HCT116 (cell line): ENCODE results near the gene R3HDM1. TPM values are rescaled to one million over a fixed set of nuclear protein-coding genes. Genes with fewer than 3 reads are reported as not detected.

Experiments used
- ATAC-seq: fragments of 200-7000 bp; cut with Tn5 transposase; 2 replicates; pipeline ENCODE4 v1.9.1; 2020; ENCODE audit warnings: mild to moderate bottlenecking, moderate library complexity
- BruUV-seq: library from RNA; stranded (reverse); fragments of 400-500 nt; replicated peaks from 2 replicates; lab custom pipeline; 2021; lab: Mats Ljungman, UMichigan
- CTCF ChIA-PET: fragments of 300-600 bp; sonication (Branson Sonifier 250); formaldehyde crosslinking; loops from one replicate; lab custom pipeline; 2021; ENCODE audit warnings: antibody characterized with exemption; lab: Charles Lee
- POLR2A ChIA-PET: fragments of 300-600, 350-600 bp; sonication (Branson Sonifier 250); formaldehyde crosslinking; loops from one replicate; lab custom pipeline; 2021; ENCODE audit warnings: antibody characterized with exemption; lab: Charles Lee
- RAD21 ChIA-PET, 2 experiments: fragments of 300-600 bp; sonication (Branson Sonifier 250); formaldehyde crosslinking; loops; one replicate each; lab custom pipeline; 2023; ENCODE audit warnings: low total read pairs in 2 of 2; ENCODE audit not compliant: uncharacterized antibody in 2 of 2, unreplicated experiment in 2 of 2, low non-redundant PET in 1 of 2; lab: Charles Lee
- DNase-seq: peaks from one replicate; pipeline ENCODE4 v3.0.0-alpha.2; 2010; ENCODE audit warnings: low read depth, low spot score
- H2AFZ ChIP-seq: fragments of 200-600 bp; shearing (Covaris generic), sonication (generic); 2 replicates; pipeline ENCODE4 v1.6.1; 2017; ENCODE audit warnings: low read depth, mixed run types, mixed read lengths, antibody characterized with exemption, low read length; ENCODE audit not compliant: poor library complexity, severe bottlenecking
- H3K27ac ChIP-seq: 2 replicates; pipeline ENCODE4 v1.5.1; 2012; ENCODE audit warnings: low read depth, low read length
- H3K27me3 ChIP-seq: fragments of 200-600 bp; sonication (generic); 2 replicates; pipeline ENCODE4 v1.6.1; 2016; ENCODE audit warnings: mixed run types, low read length, mixed read lengths; ENCODE audit not compliant: insufficient read depth
- H3K36me3 ChIP-seq, 2 experiments: fragments of 200-500 bp in 1 of 2; fragments of 200-600 bp in 1 of 2; sonication (Bioruptor generic) in 1 of 2; sonication (generic) in 1 of 2; 2 replicates each; pipeline versions ENCODE4 v1.5.1 to v1.6.1; 2014 to 2016; ENCODE audit warnings: low read length in 2 of 2, inconsistent platforms in 1 of 2, mixed read lengths in 1 of 2, mixed run types in 1 of 2; ENCODE audit not compliant: insufficient read depth in 2 of 2, control insufficient read depth in 1 of 2
- H3K4me1 ChIP-seq, 2 experiments: fragments of 200-600 bp in 1 of 2; sonication (generic) in 1 of 2; 2 replicates each; pipeline versions ENCODE4 v1.5.1 to v1.6.1; 2012 to 2017; ENCODE audit warnings: low read length in 2 of 2, inconsistent platforms in 1 of 2, mild to moderate bottlenecking in 1 of 2, mixed read lengths in 1 of 2, mixed run types in 1 of 2, moderate library complexity in 1 of 2; ENCODE audit not compliant: insufficient read depth in 2 of 2, control insufficient read depth in 1 of 2
- H3K4me2 ChIP-seq: fragments of 200-600 bp; sonication (generic); 2 replicates; pipeline ENCODE4 v1.6.1; 2017; ENCODE audit warnings: mixed run types, low read length, mixed read lengths
- H3K4me3 ChIP-seq, 2 experiments: fragments of 200-600 bp in 1 of 2; sonication (generic) in 1 of 2; replicated peaks in 1 of 2; 2 replicates each; pipeline ENCODE4 v1.5.1; 2011 to 2016; ENCODE audit warnings: low read length in 2 of 2, control low read depth in 1 of 2, low read depth in 1 of 2, mild to moderate bottlenecking in 1 of 2, mixed read lengths in 1 of 2, mixed run types in 1 of 2
- H3K79me2 ChIP-seq: fragments of 200-600 bp; sonication (generic); 2 replicates; pipeline ENCODE4 v1.6.1; 2017; ENCODE audit warnings: mild to moderate bottlenecking, mixed run types, low read length, moderate library complexity, mixed read lengths; ENCODE audit not compliant: insufficient read depth
- H3K9ac ChIP-seq: fragments of 200-600 bp; sonication (generic); 2 replicates; pipeline ENCODE4 v1.6.1; 2016; ENCODE audit warnings: low read length, mixed read lengths
- H3K9me2 ChIP-seq: fragments of 200-600 bp; sonication (generic), shearing (Covaris generic); 2 replicates; pipeline ENCODE4 v1.6.1; 2017; ENCODE audit warnings: mixed run types, mild to moderate bottlenecking, moderate library complexity; ENCODE audit not compliant: insufficient read depth
- H3K9me3 ChIP-seq, 2 experiments: fragments of 200-500 bp in 1 of 2; fragments of 200-600 bp in 1 of 2; sonication (Bioruptor generic) in 1 of 2; sonication (generic) in 1 of 2; 2 replicates each; pipeline ENCODE4 v1.6.1; 2014 to 2017; ENCODE audit warnings: low read length in 2 of 2, mixed read lengths in 2 of 2, inconsistent platforms in 1 of 2, low read depth in 1 of 2, mild to moderate bottlenecking in 1 of 2, mixed run types in 1 of 2, moderate library complexity in 1 of 2; ENCODE audit not compliant: control insufficient read depth in 1 of 2, insufficient read depth in 1 of 2
- H4K20me1 ChIP-seq: fragments of 200-600 bp; sonication (generic), shearing (Covaris generic); 2 replicates; pipeline ENCODE4 v1.6.1; 2017; ENCODE audit warnings: mixed run types, mild to moderate bottlenecking, moderate library complexity; ENCODE audit not compliant: insufficient read depth
- EZH2 ChIP-seq: fragments of 200-600 bp; sonication (generic); IDR thresholded peaks from 2 replicates; pipeline ENCODE4 v1.6.1; 2017; ENCODE audit warnings: antibody characterized with exemption, mixed run types
- FOSL1 ChIP-seq: IDR thresholded peaks from 2 replicates; pipeline ENCODE4 v1.6.1; 2012; ENCODE audit warnings: low read depth
- POLR2AphosphoS5 ChIP-seq: IDR thresholded peaks from 2 replicates; pipeline ENCODE4 v1.6.1; 2011; ENCODE audit warnings: mild to moderate bottlenecking, low read depth, low read length, moderate library complexity
- SP1 ChIP-seq: IDR thresholded peaks from 2 replicates; pipeline ENCODE4 v1.6.1; 2012; ENCODE audit warnings: low read depth
- SRF ChIP-seq: IDR thresholded peaks from 2 replicates; pipeline ENCODE4 v1.6.1; 2012; ENCODE audit warnings: low read depth
- TCF7L2 ChIP-seq: IDR thresholded peaks from 2 replicates; pipeline ENCODE4 v1.7.0; 2011; ENCODE audit warnings: borderline replicate concordance, inconsistent platforms; ENCODE audit not compliant: insufficient read depth, insufficient read length; ENCODE audit errors: extremely low read depth
- YY1 ChIP-seq: IDR thresholded peaks from 2 replicates; pipeline ENCODE4 v1.6.1; 2011; ENCODE audit warnings: low read length, low read depth, moderate library complexity, mild to moderate bottlenecking; ENCODE audit not compliant: insufficient replicate concordance; ENCODE audit errors: extremely low read depth
- ZNF274 ChIP-seq: fragments of 200-500 bp; sonication (Bioruptor generic); IDR thresholded peaks from 2 replicates; pipeline ENCODE4 v1.6.1; 2014; ENCODE audit warnings: mild to moderate bottlenecking, low read depth, low read length, inconsistent platforms
- intact Hi-C: fragments of 100-400 bp; cut with micrococcal nuclease; formaldehyde crosslinking; loops from 2 replicates; pipeline ENCODE4 v1.10.0; 2022
- total RNA-seq: library from RNA; stranded (reverse); gene quantifications from one replicate; pipeline ENCODE4 v1.2.1, GENCODE V29; 2021; ENCODE audit not compliant: unreplicated experiment
- TF ChIP-seq, protein P1 (sequence below): IDR thresholded peaks from 2 replicates; pipeline ENCODE4 v1.6.1; 2012
- TF ChIP-seq, protein P2 (sequence below): IDR thresholded peaks from 2 replicates; pipeline ENCODE4 v1.6.1; 2012; ENCODE audit warnings: low read depth
- TF ChIP-seq, protein P3 (sequence below): IDR thresholded peaks from 2 replicates; pipeline ENCODE4 v1.6.1; 2011; ENCODE audit warnings: mild to moderate bottlenecking, low read length, moderate library complexity; ENCODE audit not compliant: insufficient replicate concordance; ENCODE audit errors: extremely low read depth

Gene R3HDM1
- total RNA-seq, 1 experiment from 2014 or later, result 43.1 TPM

DNA sequence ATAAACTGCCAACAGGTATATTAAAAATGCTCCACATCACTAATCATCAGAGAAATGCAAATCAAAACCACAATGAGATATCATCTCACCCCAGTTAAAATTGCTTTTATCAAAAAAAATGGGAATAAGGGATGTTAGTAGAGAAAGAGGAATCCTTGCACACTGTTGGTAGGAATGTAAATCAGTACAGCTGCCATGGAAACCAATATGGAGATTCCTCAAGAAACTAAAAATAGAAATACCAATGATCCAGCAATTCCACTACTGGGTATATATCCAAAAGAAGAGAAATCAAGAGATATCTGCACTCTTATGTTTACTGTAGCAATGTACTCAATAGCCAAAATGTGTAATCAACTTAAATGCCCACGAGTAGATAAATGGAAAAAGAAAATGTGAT, 40.9 kb upstream of the R3HDM1 start:
- ChIA-PET POLR2A (no interaction called here), CTCF (no interaction called here), RAD21 (no interaction called here)
- Histone ChIP-seq H3K9ac (no peak overlapping the region), H4K20me1 (no peaks in the 10 kb centered on the region), H3K4me3 (no peak overlapping the region), H3K4me1 (no peaks in the 10 kb centered on the region), H3K4me2 (no peak overlapping the region), H3K27me3 (no peaks in the 10 kb centered on the region), H3K36me3 (no peaks in the 10 kb centered on the region; a peak in 1 of 4 replicates), H2AFZ (no peak overlapping the region), H3K27ac (no peak overlapping the region), H3K9me3 (no peaks in the 10 kb centered on the region; a peak in 1 of 4 replicates), H3K79me2 (no peaks in the 10 kb centered on the region; the same call in 1 of the 2 replicates), H3K9me2 (no peaks in the 10 kb centered on the region)
- DNase-seq, result no peak
- BruUV-seq, result no TSS peak
- TF ChIP-seq, protein P1, sequence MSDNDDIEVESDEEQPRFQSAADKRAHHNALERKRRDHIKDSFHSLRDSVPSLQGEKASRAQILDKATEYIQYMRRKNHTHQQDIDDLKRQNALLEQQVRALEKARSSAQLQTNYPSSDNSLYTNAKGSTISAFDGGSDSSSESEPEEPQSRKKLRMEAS, result no peak
- TF ChIP-seq, protein P2, sequence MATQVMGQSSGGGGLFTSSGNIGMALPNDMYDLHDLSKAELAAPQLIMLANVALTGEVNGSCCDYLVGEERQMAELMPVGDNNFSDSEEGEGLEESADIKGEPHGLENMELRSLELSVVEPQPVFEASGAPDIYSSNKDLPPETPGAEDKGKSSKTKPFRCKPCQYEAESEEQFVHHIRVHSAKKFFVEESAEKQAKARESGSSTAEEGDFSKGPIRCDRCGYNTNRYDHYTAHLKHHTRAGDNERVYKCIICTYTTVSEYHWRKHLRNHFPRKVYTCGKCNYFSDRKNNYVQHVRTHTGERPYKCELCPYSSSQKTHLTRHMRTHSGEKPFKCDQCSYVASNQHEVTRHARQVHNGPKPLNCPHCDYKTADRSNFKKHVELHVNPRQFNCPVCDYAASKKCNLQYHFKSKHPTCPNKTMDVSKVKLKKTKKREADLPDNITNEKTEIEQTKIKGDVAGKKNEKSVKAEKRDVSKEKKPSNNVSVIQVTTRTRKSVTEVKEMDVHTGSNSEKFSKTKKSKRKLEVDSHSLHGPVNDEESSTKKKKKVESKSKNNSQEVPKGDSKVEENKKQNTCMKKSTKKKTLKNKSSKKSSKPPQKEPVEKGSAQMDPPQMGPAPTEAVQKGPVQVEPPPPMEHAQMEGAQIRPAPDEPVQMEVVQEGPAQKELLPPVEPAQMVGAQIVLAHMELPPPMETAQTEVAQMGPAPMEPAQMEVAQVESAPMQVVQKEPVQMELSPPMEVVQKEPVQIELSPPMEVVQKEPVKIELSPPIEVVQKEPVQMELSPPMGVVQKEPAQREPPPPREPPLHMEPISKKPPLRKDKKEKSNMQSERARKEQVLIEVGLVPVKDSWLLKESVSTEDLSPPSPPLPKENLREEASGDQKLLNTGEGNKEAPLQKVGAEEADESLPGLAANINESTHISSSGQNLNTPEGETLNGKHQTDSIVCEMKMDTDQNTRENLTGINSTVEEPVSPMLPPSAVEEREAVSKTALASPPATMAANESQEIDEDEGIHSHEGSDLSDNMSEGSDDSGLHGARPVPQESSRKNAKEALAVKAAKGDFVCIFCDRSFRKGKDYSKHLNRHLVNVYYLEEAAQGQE, result no peak
- TF ChIP-seq SP1 (no peak), ZNF274 (no peak), EZH2 (no peak), POLR2AphosphoS5 (no peak), YY1 (no peak), TCF7L2 (no peak), FOSL1 (no peak), SRF (no peak)
- TF ChIP-seq, protein P3, sequence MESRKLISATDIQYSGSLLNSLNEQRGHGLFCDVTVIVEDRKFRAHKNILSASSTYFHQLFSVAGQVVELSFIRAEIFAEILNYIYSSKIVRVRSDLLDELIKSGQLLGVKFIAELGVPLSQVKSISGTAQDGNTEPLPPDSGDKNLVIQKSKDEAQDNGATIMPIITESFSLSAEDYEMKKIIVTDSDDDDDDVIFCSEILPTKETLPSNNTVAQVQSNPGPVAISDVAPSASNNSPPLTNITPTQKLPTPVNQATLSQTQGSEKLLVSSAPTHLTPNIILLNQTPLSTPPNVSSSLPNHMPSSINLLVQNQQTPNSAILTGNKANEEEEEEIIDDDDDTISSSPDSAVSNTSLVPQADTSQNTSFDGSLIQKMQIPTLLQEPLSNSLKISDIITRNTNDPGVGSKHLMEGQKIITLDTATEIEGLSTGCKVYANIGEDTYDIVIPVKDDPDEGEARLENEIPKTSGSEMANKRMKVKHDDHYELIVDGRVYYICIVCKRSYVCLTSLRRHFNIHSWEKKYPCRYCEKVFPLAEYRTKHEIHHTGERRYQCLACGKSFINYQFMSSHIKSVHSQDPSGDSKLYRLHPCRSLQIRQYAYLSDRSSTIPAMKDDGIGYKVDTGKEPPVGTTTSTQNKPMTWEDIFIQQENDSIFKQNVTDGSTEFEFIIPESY, result no peak
- ATAC-seq, result no peak
- intact Hi-C loops, result no loop called here
